ENCODE measurements around the gene SLC43A3. TPM values are rescaled to one million over a fixed set of nuclear protein-coding genes. Genes with fewer than 3 reads are reported as not detected.

The SLC43A3 gene
- total RNA-seq, 1 experiment from 2014 or later = 21.4 TPM

- Histone ChIP-seq H2BK20ac (ENCODE audit: low read depth, low read length, poor library complexity, severe bottlenecking) (no peak overlapping the region), H3K27me3 (ENCODE audit: insufficient read depth, low read length) (no peaks in the 10 kb centered on the region), H2AFZ (ENCODE audit: low read length) (no peak overlapping the region), H3K23me2 (ENCODE audit: insufficient read length, low read depth, low read length, poor library complexity, severe bottlenecking) (no peaks in the 10 kb centered on the region), H2AK5ac (ENCODE audit: insufficient read length, low read length) (no peak overlapping the region), H2BK120ac (ENCODE audit: low read depth, low read length, poor library complexity, severe bottlenecking) (no peak overlapping the region), H3K18ac (ENCODE audit: insufficient read length, low read depth, low read length) (no peak overlapping the region), H2BK5ac (ENCODE audit: insufficient read length, low read length) (no peak overlapping the region), H2BK15ac (ENCODE audit: low read depth, low read length) (no peak overlapping the region), H3K9ac (ENCODE audit: extremely low read depth, insufficient read length, low read length) (no peak overlapping the region), H4K91ac (ENCODE audit: insufficient read length, low read depth, low read length) (no peak overlapping the region), H3K14ac (ENCODE audit: insufficient read depth, low read length) (no peak overlapping the region), H3K4me2 (ENCODE audit: insufficient read depth, insufficient read length, low read length) (no peak overlapping the region), H4K20me1 (ENCODE audit: control insufficient read depth, insufficient read depth, insufficient read length) (no peaks in the 10 kb centered on the region), H3K23ac (ENCODE audit: insufficient read length, low read depth, low read length) (no peak overlapping the region), H4K5ac (ENCODE audit: insufficient read length, low read depth, low read length) (no peak overlapping the region), H3K4ac (ENCODE audit: low read depth, low read length) (no peak overlapping the region), H3K79me2 (ENCODE audit: insufficient read depth, low read length) (no peaks in the 10 kb centered on the region), H3T11ph (ENCODE audit: low read length) (no peak overlapping the region), H3K9me3 (ENCODE audit: control insufficient read depth, low read depth, low read length) (no peaks in the 10 kb centered on the region), H3K27ac (ENCODE audit: insufficient read length, low read depth, low read length) (no peak overlapping the region), H2BK12ac (ENCODE audit: insufficient read length, low read depth, low read length) (no peak overlapping the region), H4K8ac (replicated peaks; ENCODE audit: insufficient read length, low read depth, low read length) (no peak overlapping the region), H3K79me1 (ENCODE audit: insufficient read depth, low read depth, low read length, poor library complexity, severe bottlenecking) (no peaks in the 10 kb centered on the region), H3K4me1 (ENCODE audit: insufficient read depth, low read length) (no peaks in the 10 kb centered on the region; the same call in 1 of the 2 replicates), H3K56ac (ENCODE audit: insufficient read length, low read depth, low read length) (no peak overlapping the region)
- no CpG with 5 or more reads among the region's 4 CpGs for WGBS (ENCODE audit: extremely low coverage, insufficient read length, low lambda C conversion rate)
- Mint-ChIP-seq H3K9me3 (no peaks in the 10 kb centered on the region), H3K27me3 (ENCODE audit: low read depth) (no peaks in the 10 kb centered on the region), H3K36me3 (ENCODE audit: insufficient read depth in 1 of 3, low read depth in 3 of 3) (peaks cover 26 to 52% (median 47%) of the 10 kb centered on the region in 3 experiments), H3K4me3 (no peak overlapping the region), H3K4me1 (peaks cover 8 to 16% of the 10 kb centered on the region in 2 experiments), H3K27ac (no peak overlapping the region; a peak in 1 of 7 replicates)
- TF ChIP-seq, protein P1, sequence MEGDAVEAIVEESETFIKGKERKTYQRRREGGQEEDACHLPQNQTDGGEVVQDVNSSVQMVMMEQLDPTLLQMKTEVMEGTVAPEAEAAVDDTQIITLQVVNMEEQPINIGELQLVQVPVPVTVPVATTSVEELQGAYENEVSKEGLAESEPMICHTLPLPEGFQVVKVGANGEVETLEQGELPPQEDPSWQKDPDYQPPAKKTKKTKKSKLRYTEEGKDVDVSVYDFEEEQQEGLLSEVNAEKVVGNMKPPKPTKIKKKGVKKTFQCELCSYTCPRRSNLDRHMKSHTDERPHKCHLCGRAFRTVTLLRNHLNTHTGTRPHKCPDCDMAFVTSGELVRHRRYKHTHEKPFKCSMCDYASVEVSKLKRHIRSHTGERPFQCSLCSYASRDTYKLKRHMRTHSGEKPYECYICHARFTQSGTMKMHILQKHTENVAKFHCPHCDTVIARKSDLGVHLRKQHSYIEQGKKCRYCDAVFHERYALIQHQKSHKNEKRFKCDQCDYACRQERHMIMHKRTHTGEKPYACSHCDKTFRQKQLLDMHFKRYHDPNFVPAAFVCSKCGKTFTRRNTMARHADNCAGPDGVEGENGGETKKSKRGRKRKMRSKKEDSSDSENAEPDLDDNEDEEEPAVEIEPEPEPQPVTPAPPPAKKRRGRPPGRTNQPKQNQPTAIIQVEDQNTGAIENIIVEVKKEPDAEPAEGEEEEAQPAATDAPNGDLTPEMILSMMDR (conservative IDR thresholded peaks at IDR 0.05) = no peak
- DNase-seq = no peak
Observed at GRCh38 chr11:57417056-57417455, 9.9 kb downstream of the SLC43A3 start.

Data from H9 (cell line).